NB4 (cell line): Measurements from ENCODE around the gene CILP.

ENCODE experiments used
- POLR2A ChIP-seq: IDR thresholded peaks from 2 replicates; pipeline ENCODE4 v1.6.1; 2011; ENCODE audit warnings: mild to moderate bottlenecking; ENCODE audit not compliant: insufficient read length; ENCODE audit errors: extremely low read depth
- TF ChIP-seq, protein P1 (sequence below): IDR thresholded peaks from one replicate; pipeline ENCODE4 v1.5.1; 2012; ENCODE audit warnings: low read depth, low read length
- TF ChIP-seq, protein P2 (sequence below): IDR thresholded peaks from 2 replicates; pipeline ENCODE4 v1.6.1; 2011; ENCODE audit warnings: low read depth, low read length

DNA sequence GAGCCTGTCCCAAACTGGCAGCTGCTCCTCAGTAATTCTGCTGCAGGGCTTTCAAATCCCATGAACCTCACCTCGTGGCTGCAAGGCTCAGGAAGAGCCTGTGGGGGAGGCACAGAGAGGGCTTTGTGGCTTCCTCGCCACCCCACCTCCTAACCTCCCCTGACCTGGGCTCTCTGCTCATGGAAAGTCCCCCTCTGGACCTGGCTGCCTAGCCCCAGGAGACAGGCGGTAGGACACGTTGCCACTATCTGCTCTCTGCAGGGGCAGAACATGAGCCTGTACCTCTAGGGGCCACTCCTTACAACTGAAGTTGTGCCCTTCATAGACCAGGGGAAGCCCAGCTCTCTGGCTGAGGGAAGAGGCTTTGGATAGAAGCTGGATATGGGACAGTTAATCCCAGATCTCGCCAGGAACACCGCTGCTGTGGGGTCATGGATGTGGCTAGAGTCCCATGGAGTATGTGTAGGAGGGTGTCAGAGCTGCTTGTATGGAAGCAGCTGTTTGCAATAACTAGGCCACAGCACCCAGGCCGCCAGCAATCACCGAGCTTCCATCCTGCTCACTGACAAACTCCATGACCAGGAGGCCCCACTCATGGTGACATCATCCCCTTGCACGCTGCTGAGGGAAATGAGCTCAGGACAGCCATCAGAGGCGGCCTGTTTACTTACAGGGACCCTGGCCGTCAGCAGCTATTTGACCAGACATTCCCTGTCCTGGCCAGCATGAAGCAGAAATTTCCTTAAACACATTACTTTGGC lies 34.0 kb upstream of the CILP start:
- TF ChIP-seq, protein P1, sequence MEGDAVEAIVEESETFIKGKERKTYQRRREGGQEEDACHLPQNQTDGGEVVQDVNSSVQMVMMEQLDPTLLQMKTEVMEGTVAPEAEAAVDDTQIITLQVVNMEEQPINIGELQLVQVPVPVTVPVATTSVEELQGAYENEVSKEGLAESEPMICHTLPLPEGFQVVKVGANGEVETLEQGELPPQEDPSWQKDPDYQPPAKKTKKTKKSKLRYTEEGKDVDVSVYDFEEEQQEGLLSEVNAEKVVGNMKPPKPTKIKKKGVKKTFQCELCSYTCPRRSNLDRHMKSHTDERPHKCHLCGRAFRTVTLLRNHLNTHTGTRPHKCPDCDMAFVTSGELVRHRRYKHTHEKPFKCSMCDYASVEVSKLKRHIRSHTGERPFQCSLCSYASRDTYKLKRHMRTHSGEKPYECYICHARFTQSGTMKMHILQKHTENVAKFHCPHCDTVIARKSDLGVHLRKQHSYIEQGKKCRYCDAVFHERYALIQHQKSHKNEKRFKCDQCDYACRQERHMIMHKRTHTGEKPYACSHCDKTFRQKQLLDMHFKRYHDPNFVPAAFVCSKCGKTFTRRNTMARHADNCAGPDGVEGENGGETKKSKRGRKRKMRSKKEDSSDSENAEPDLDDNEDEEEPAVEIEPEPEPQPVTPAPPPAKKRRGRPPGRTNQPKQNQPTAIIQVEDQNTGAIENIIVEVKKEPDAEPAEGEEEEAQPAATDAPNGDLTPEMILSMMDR, result no peak
- TF ChIP-seq POLR2A, result no peak
- TF ChIP-seq, protein P2, sequence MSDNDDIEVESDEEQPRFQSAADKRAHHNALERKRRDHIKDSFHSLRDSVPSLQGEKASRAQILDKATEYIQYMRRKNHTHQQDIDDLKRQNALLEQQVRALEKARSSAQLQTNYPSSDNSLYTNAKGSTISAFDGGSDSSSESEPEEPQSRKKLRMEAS, result peak; percentile 26; the same call in 1 of the 2 replicates
